HFFc6 (cell line): ENCODE results near the gene GSK3B. TPM values are rescaled to one million over a fixed set of nuclear protein-coding genes. Genes with fewer than 3 reads are reported as not detected.

Source experiments
- DNase-seq: peaks from one replicate; pipeline ENCODE4 v3.0.0-alpha.2; 2018
- H3K27ac Mint-ChIP-seq: 2 replicates; pipeline ENCODE4 v1.8.0; 2020; ENCODE audit warnings: mild to moderate bottlenecking, mixed read lengths
- H3K27me3 Mint-ChIP-seq: 2 replicates; pipeline ENCODE4 v1.8.0; 2021; ENCODE audit warnings: mild to moderate bottlenecking, moderate library complexity, mixed read lengths; ENCODE audit not compliant: insufficient read depth
- H3K36me3 Mint-ChIP-seq: 2 replicates; pipeline ENCODE4 v1.8.0; 2021; ENCODE audit warnings: low read depth, mixed read lengths
- H3K4me1 Mint-ChIP-seq: 2 replicates; pipeline ENCODE4 v1.8.0; 2020; ENCODE audit warnings: low read depth, mixed read lengths
- H3K4me3 Mint-ChIP-seq: 2 replicates; pipeline ENCODE4 v1.8.0; 2020; ENCODE audit warnings: mild to moderate bottlenecking, moderate library complexity, mixed read lengths
- H3K9me3 Mint-ChIP-seq: 2 replicates; pipeline ENCODE4 v1.8.0; 2020; ENCODE audit warnings: mild to moderate bottlenecking, mixed read lengths
- total RNA-seq, 6 experiments: library from RNA; stranded (reverse); fragmentation: NEBNext Ultra II Directional; extraction: Animal tissue kit (Norgen Biotek cat#: 25700); gene quantifications; 2 replicates in 1 of 6; 3 replicates in 5 of 6; pipeline ENCODE4 v1.2.3, GENCODE V29; 2021
- TF ChIP-seq, protein P1 (sequence below): fragments of 200-600 bp; sonication (generic); IDR thresholded peaks from 2 replicates; pipeline ENCODE4 v1.5.0; 2021; ENCODE audit warnings: antibody characterized with exemption, mild to moderate bottlenecking

The GSK3B gene
- total RNA-seq, 6 experiments from 2014 or later, result 42.9 to 52.8 (median 49.6) TPM

DNA sequence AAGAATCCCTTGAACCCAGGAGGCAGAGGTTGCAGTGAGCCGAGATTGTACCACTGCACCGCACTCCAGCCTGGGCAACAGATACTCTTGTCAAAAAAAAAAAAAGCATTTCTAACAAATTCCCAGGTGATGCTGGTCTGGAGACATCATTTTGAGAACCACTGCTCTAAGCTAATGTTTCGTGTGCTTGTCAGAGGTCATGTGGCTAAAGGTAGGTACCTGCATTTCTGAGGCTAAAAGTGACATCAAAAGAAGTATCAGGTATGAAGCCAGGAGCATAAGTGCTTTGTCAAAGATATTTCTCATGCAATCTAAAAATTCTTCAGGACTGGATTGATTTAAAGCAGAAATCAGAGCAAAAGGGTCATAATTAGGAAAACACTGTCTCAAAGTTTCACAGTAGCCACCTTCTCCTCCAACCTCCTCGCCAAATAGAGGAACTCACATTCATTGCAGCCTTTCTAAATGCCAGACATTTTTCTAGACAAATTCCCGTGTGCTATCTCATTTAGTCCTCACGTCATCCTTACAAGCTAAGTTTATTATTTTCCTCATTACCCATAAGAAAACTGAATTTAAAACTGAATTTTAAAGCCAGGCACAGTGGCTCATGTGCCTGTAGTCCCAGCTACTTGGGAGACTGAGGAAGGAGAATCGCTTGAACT lies 25.7 kb upstream of the GSK3B start:
- Mint-ChIP-seq H3K27ac (no peak overlapping the region), H3K4me1 (peaks cover 4% of the 10 kb centered on the region), H3K9me3 (peaks cover 12% of the 10 kb centered on the region), H3K36me3 (peaks cover 12% of the 10 kb centered on the region), H3K27me3 (peaks cover 3% of the 10 kb centered on the region; the same call in 1 of the 2 replicates), H3K4me3 (no peak overlapping the region)
- DNase-seq, result no peak
- TF ChIP-seq, protein P1, sequence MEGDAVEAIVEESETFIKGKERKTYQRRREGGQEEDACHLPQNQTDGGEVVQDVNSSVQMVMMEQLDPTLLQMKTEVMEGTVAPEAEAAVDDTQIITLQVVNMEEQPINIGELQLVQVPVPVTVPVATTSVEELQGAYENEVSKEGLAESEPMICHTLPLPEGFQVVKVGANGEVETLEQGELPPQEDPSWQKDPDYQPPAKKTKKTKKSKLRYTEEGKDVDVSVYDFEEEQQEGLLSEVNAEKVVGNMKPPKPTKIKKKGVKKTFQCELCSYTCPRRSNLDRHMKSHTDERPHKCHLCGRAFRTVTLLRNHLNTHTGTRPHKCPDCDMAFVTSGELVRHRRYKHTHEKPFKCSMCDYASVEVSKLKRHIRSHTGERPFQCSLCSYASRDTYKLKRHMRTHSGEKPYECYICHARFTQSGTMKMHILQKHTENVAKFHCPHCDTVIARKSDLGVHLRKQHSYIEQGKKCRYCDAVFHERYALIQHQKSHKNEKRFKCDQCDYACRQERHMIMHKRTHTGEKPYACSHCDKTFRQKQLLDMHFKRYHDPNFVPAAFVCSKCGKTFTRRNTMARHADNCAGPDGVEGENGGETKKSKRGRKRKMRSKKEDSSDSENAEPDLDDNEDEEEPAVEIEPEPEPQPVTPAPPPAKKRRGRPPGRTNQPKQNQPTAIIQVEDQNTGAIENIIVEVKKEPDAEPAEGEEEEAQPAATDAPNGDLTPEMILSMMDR, result no peak

DNA sequence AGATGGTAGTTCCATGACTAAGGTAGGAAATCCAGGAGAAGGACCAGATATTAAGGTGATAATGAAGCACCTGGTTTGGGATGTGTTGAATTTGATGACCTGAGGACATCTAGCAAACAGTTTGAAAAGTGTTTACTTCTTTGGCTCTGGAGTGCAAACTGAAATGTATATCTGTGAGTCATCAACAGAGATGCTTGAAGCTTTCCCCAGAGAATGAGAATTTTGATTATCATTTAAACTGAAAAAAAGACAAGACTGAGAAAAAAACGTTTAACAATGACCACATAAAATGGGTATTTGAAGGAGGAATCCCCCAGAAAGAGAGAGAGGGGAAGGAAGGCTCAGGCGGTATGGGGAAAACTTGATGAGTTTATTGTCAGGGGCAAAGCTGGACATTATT lies 20.7 kb upstream of the GSK3B start:
- Mint-ChIP-seq H3K9me3 (peaks cover 12% of the 10 kb centered on the region), H3K27ac (peak overlapping the region; percentile 6), H3K36me3 (peaks cover 12% of the 10 kb centered on the region), H3K4me1 (peaks cover 27% of the 10 kb centered on the region), H3K27me3 (peaks cover 3% of the 10 kb centered on the region; the same call in 1 of the 2 replicates), H3K4me3 (peak overlapping the region; percentile 1; the same call in 1 of the 2 replicates)
- DNase-seq, result no peak
- TF ChIP-seq, protein P1, result no peak

DNA sequence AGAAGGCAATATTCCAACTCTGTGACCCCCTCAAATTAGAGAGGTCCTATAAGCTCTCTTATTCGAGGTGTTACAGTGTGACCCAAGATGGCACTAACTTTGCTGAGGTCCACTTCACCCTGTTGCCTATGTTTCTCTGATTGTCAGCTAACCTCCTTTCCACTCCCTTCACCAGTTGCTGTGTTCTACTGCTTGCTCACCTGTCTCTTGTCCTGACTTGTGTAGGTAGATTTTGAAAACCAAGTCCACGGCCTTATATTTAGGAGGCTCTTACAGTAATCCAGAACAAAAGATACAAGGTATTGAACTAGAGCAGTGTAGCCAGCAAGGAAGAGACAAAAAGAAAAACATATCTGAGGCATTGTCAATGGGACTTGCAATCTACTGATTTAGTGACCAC lies 20.1 kb upstream of the GSK3B start:
- Mint-ChIP-seq H3K36me3 (peaks cover 12% of the 10 kb centered on the region), H3K27me3 (peaks cover 3% of the 10 kb centered on the region; the same call in 1 of the 2 replicates), H3K4me1 (peaks cover 27% of the 10 kb centered on the region), H3K27ac (no peak overlapping the region), H3K9me3 (peaks cover 12% of the 10 kb centered on the region), H3K4me3 (no peak overlapping the region)
- DNase-seq, result no peak
- TF ChIP-seq, protein P1, result no peak

DNA sequence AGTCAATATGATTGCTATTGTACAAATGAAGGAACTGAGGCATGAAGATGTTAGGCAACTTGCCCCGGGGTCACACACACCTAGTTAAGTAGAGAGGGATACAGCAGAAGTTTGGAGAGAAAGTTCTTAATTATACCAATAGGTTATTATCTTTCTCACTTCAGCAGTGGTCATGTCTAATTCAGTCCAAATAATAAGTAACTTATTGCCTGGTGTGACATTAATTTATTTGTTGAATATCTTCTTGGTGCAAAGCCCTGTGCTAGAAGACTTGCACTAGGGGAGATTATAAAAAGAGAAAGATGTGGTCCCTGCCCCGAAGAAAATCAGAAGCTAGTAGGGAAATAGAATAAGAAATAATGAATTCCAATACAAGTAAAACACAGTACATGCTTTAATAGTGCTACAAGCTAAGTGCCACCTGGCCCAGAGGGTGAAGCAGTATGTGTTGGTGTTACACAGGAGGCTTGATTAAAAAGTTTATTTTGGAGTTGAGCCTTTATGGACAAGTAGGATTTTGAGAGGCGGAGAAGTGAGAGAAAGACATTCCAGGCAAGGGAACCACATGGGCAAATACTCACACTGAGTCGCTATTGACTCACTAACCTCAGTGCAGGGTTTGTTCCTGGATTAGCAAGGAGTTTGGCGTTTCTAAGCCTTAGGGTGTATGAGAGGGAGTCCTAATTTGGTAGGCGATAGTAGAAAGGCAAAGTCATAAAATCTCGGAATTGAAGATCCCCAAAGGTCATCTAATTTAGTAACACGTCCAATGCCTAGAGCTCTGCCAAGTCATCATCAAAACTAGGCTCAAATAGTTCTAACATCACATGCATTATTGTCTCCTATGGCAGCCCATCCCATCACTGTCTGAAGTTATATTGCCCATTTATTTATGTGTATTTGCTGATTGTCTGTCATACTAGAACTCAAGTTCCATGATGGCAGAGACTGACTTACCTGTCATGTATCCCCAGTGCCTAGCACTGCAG lies 19.2 kb upstream of the GSK3B start:
- peak; percentile 80 for DNase-seq
- peaks cover 12% of the 10 kb centered on the region for H3K36me3 Mint-ChIP-seq
- peak overlapping the region; percentile 2; the same call in 1 of the 2 replicates for H3K4me3 Mint-ChIP-seq
- H3K9me3 Mint-ChIP-seq, result peaks cover 12% of the 10 kb centered on the region
- TF ChIP-seq, protein P1, result no peak
- H3K27ac Mint-ChIP-seq, result peak overlapping the region; percentile 69
- peaks cover 3% of the 10 kb centered on the region; the same call in 1 of the 2 replicates for H3K27me3 Mint-ChIP-seq
- peaks cover 27% of the 10 kb centered on the region for H3K4me1 Mint-ChIP-seq

DNA sequence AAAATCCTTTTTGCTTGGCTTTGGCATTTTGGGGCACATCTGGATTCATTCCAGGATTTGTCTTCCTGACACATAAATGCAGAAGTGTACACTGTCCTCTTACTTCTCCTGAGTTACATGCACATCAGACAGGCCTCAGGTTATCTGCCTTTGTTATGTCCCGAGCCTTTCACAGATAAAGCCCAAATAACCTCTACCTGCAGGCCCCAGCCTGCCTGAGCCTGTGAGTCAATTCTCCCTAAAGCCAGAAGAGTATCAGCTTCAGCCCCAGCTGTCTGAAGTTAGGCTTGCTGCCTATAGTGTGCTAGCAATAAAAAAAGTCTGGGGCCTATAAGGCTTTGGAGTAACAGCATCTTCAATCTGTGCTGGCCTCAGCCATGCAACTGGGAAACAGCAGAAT lies 17.7 kb upstream of the GSK3B start:
- H3K4me1 Mint-ChIP-seq, result peaks cover 27% of the 10 kb centered on the region
- DNase-seq, result no peak
- peaks cover 8% of the 10 kb centered on the region for H3K36me3 Mint-ChIP-seq
- H3K27ac Mint-ChIP-seq, result no peak overlapping the region
- TF ChIP-seq, protein P1, result no peak
- no peak overlapping the region for H3K4me3 Mint-ChIP-seq
- peaks cover 4% of the 10 kb centered on the region for H3K9me3 Mint-ChIP-seq
- H3K27me3 Mint-ChIP-seq, result peaks cover under 1% of the 10 kb centered on the region; the same call in 1 of the 2 replicates
